Ovary (tissue), 9 donors: ENCODE measurements around the gene SUGCT. TPM values are rescaled to one million over a fixed set of nuclear protein-coding genes. Genes with fewer than 3 reads are reported as not detected.

Experiments used
- DNase-seq, 5 donors: peaks; one replicate each; pipeline ENCODE4 v3.0.0-alpha.2; 2019 to 2020
- H3K27ac ChIP-seq, 2 donors: fragments of 200-600 bp; one replicate each; pipeline versions ENCODE4 v1.5.1 to v1.8.0; 2019 to 2022
- H3K27me3 ChIP-seq: fragments of 200-600 bp; one replicate; pipeline ENCODE4 v1.8.0; 2022
- H3K36me3 ChIP-seq: fragments of 200-600 bp; sonication (generic); one replicate; pipeline ENCODE4 v1.5.1; 2019
- H3K4me1 ChIP-seq: one replicate; pipeline ENCODE4 v1.8.1; 2013; ENCODE audit warnings: mild to moderate bottlenecking, moderate library complexity; ENCODE audit not compliant: insufficient read depth
- H3K4me3 ChIP-seq: fragments of 200-600 bp; sonication (generic); one replicate; pipeline ENCODE4 v1.5.1; 2017
- H3K9me3 ChIP-seq, 2 donors: fragments of 200-600 bp in 1 of 2; sonication (generic) in 1 of 2; one replicate each; pipeline versions ENCODE4 v1.5.1 to v1.8.1; 2013 to 2019; ENCODE audit warnings: mild to moderate bottlenecking in 1 of 2, moderate library complexity in 1 of 2
- CTCF ChIP-seq, 3 donors: fragments of 450-650 bp in 2 of 3; fragments of 200-600 bp in 1 of 3; IDR thresholded peaks; one replicate each; pipeline versions ENCODE4 v1.5.1 to v1.8.0; 2016 to 2022; ENCODE audit warnings: antibody characterized with exemption in 3 of 3, mild to moderate bottlenecking in 1 of 3
- EP300 ChIP-seq: sonication (generic); formaldehyde crosslinking; IDR thresholded peaks from one replicate; pipeline ENCODE4 v1.6.1; 2017; ENCODE audit warnings: antibody characterized with exemption
- POLR2A ChIP-seq: fragments of 450-650 bp; IDR thresholded peaks from one replicate; pipeline ENCODE4 v1.6.1; 2017; ENCODE audit warnings: antibody characterized with exemption, mild to moderate bottlenecking, moderate library complexity
- WGBS, 3 donors: extraction: QIAGEN DNeasy Blood & Tissue Kit in 1 of 3; methylation state at CpG; one replicate each; pipeline versions ENCODE4 v1.1.5 to v1.1.7; 2013 to 2017; 5-methylcytosine and 5-hydroxymethylcytosine counted together
- intact Hi-C, 4 donors: fragments of 100-400 bp; cut with DNase I; formaldehyde crosslinking; loops; one replicate each; pipeline versions ENCODE4 v1.11.0 to v1.15.1; 2022 to 2023
- polyA plus RNA-seq, 2 donors: library from polyadenylated mRNA; stranded (reverse); fragments of 200-250 nt in 1 of 2; fragments of 350-450 nt in 1 of 2; fragmentation: Illumina TruSeq in 1 of 2; extraction: RNeasy Lipid Tissue Mini Kit (QIAGEN cat#74804) in 1 of 2; gene quantifications; one replicate each; pipeline ENCODE4 v1.2.3, GENCODE V29; 2013 to 2014
- total RNA-seq, 7 donors: library from RNA; depleted of rRNA in 2 of 7; stranded (reverse); fragments of >200 nt in 2 of 7; fragmentation: NEBNext Ultra II Directional in 3 of 7; extraction: Animal tissue kit (Norgen Biotek cat#: 25700) in 3 of 7; gene quantifications; one replicate each; pipeline versions ENCODE4 v1.1.0 to v1.2.4, GENCODE V29; 2016 to 2023
- donor health status: DM: no; HTN: no; CAD: no; lungs with moderate emphysema.
- donor health status: DM: no; HTN: no; CAD: no.
- donor health status: Bipolar disorder and iron deficiency.
- donor health status: DM: yes; HTN: yes; CAD: no.
- donor health status: DM: no; HTN: no; CAD: no.
- donor health status: DM: yes; HTN: yes; CAD: no.

The SUGCT gene
- total and polyA plus RNA-seq, 9 donors: 3.4 to 9.3 (median 7.8) TPM

GRCh38 chr7:40468891-40469864 lies 334.4 kb downstream of the SUGCT start:
- no peak for TF ChIP-seq POLR2A
- TF ChIP-seq CTCF (IDR thresholded peaks at IDR 0.05): no peak
- TF ChIP-seq EP300: no peak
- H3K4me1 ChIP-seq: no peaks in the 10 kb centered on the region
- no peaks in the 10 kb centered on the region for H3K36me3 ChIP-seq
- no peaks in the 10 kb centered on the region for H3K9me3 ChIP-seq
- H3K27ac ChIP-seq: no peak overlapping the region
- 62 to 76% (median 66%) methylated on average over 4 of the region's 4 CpGs for WGBS, 3 donors
- no peaks in the 10 kb centered on the region for H3K27me3 ChIP-seq
- H3K4me3 ChIP-seq: no peak overlapping the region
- DNase-seq: no peak
- intact Hi-C loops: no loop called here

- DNase-seq: no peak
- H3K36me3 ChIP-seq: no peaks in the 10 kb centered on the region
- WGBS, 3 donors: 61 to 71% (median 65%) methylated on average over 6 of the region's 6 CpGs
- H3K4me1 ChIP-seq: no peaks in the 10 kb centered on the region
- no peaks in the 10 kb centered on the region for H3K9me3 ChIP-seq
- intact Hi-C loops: no loop called here
- TF ChIP-seq EP300: no peak
- TF ChIP-seq POLR2A: no peak
- TF ChIP-seq CTCF (IDR thresholded peaks at IDR 0.05): no peak
- H3K27me3 ChIP-seq: no peaks in the 10 kb centered on the region
- no peak overlapping the region for H3K27ac ChIP-seq
- H3K4me3 ChIP-seq: no peak overlapping the region
These were observed 335.3 kb downstream of the SUGCT start for GRCh38 chr7:40470091-40470592.

GRCh38 chr7:40470817-40471216 lies 336.0 kb downstream of the SUGCT start:
- no peaks in the 10 kb centered on the region for H3K9me3 ChIP-seq
- H3K36me3 ChIP-seq: no peaks in the 10 kb centered on the region
- TF ChIP-seq EP300 (no peak), CTCF (IDR thresholded peaks at IDR 0.05) (no peak), POLR2A (no peak)
- no peak overlapping the region for H3K4me3 ChIP-seq
- no peak for DNase-seq
- no peaks in the 10 kb centered on the region for H3K27me3 ChIP-seq
- no peaks in the 10 kb centered on the region for H3K4me1 ChIP-seq
- H3K27ac ChIP-seq: no peak overlapping the region
- intact Hi-C loops: no loop called here
- 20 to 41% (median 31%) methylated on average over 1 of the region's 1 CpG for WGBS, 3 donors

- no peak for DNase-seq
- H3K9me3 ChIP-seq: no peaks in the 10 kb centered on the region
- H3K27me3 ChIP-seq: no peaks in the 10 kb centered on the region
- H3K4me1 ChIP-seq: no peaks in the 10 kb centered on the region
- H3K27ac ChIP-seq: no peak overlapping the region
- intact Hi-C loops: no loop called here
- TF ChIP-seq EP300 (no peak), POLR2A (no peak), CTCF (IDR thresholded peaks at IDR 0.05) (no peak)
- WGBS, 3 donors: 94 to 95% (median 95%) methylated on average over 4 of the region's 4 CpGs
- no peaks in the 10 kb centered on the region for H3K36me3 ChIP-seq
- no peak overlapping the region for H3K4me3 ChIP-seq
These were observed 337.1 kb downstream of the SUGCT start for GRCh38 chr7:40471891-40472290.
